ENCODE data around the gene GALK2.
"Not testable (repeated sequence)": the region's sequence is repeated elsewhere in the genome, so short reads cannot be mapped to it uniquely, and the experiment has no call there.

The GALK2 gene

DNA sequence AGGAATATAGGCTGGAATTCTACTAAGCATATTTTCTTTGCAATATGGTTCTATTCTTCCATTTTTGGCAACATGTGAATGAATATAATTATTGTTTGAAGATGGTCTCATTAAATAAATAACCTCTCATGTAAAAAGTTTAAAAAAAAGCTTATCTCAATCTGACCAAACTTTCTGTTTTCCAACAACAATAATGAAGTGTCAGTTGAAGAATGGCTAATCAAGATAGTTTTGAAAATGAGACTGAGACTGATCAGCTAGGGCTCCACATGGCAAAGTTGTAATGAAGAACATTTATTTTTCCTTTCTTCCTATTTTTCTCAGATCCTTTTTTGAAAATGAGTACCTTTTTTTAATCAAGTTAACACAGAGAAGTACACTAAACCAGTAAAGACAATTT lies 117.4 kb downstream of the GALK2 start:
- DNase-seq, result no peak

- DNase-seq, result no peak
Measured at GRCh38 chr15:49288391-49288790, 118.3 kb downstream of the GALK2 start.

DNA sequence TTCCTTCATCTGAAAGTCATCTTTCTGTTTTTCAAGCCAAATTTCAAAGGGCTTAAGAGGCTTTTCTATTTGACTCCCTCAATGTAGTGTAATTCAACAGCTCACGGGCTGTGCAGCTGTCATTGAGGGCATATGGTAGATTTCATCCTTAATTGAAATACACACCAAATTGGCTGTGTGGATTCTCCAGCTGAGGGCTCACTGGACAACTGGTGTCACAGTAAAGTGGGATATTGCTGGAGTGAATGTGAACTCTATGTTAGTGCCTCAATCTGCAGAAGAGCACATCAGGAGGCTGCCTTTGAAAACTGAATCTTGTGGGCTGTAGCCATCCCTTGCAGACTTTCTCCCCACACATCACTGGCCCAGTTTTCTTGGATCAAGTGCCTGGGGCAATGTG lies 120.1 kb downstream of the GALK2 start:
- no peak for DNase-seq

GRCh38 chr15:49293941-49294340 lies 123.9 kb downstream of the GALK2 start:
- no peak for DNase-seq

DNA sequence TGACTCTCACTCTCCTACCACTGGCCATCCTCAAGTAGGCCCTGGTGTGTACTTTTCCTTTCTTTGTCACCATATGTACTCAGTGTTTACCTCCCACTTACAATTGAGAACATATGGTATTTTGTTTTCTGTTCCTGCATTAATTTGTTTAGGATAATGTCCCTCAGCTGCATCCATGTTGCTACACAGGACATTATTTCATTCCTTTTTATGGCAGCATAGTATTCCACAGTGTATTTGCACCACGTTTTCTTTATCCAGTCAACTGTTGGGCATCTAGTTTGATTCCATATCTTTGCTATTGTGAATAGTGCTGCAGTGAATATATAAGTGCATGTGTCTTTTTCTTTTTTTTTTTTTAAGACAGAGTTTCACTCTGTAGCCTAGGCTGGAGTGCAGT lies 126.2 kb downstream of the GALK2 start:
- no peak for DNase-seq

GRCh38 chr15:49297584-49297983 lies 127.5 kb downstream of the GALK2 start:
- no peak for DNase-seq

- DNase-seq, result no peak
Measured at GRCh38 chr15:49300856-49301255, 130.8 kb downstream of the GALK2 start.

GRCh38 chr15:49301562-49301961 lies 131.5 kb downstream of the GALK2 start:
- DNase-seq, result no peak

DNA sequence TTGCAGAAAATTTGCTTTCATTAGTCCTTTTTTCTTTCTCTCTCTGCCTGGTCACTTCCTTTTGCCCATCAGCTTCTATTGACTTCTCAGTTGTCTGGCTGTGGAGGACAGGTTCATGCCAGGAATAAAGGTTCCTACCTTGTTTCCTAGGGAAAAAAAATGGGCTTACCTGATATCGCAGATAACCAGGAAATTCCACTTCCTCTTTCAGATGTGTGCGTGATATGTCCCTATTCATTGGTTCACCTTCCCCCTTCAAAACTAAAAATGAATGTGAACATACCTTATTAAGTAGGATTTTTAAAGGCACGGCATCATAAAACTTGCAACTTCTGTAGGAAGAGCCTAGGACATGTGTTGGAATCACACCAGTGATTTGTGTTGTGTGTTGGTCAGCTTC lies 133.0 kb downstream of the GALK2 start:
- no peak for DNase-seq

- DNase-seq, result no peak
Measured at GRCh38 chr15:49306551-49306950, 136.5 kb downstream of the GALK2 start.

DNA sequence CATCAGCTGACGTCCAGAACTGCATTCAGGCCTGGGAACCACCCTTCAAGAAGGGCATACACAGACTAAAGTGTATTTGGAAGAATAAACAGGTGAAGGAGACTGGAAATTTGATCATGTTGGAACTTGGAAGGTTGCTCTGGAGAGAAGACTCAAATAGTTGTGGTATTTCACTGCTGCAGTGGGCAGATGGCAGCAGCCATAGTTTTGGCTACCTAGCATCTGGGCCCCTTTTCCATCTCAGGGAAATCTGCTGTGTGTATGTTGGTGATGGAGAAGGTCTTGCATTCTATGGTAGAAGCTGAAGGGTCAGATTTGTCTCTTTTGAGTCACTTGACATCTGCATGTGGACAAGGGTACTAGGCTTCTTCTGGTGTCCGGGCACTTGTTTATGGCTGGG lies 138.6 kb downstream of the GALK2 start:
- no peak for DNase-seq

- no peak for DNase-seq
Measured at GRCh38 chr15:49309889-49310288, 139.8 kb downstream of the GALK2 start.

- no peak for DNase-seq
Measured at GRCh38 chr15:49313650-49314049, 143.6 kb downstream of the GALK2 start.

DNA sequence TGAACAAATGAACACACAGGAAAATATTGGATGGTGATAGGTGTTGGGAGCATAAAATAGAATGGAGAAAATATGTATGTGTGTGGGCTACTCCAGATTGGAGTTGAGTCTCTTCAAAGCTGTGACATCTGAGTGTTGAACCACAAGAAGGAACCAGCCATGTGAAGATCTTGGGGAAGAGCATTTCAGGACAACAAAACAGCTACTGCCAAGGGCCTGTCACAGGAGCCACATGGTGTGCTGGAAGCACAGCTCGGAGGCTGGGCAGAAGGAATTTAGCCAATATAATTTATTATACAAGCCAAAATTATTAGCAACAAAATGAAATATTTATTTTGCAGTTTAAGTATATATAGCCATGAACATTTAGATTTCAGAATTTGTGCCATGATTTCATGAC lies 144.7 kb downstream of the GALK2 start:
- DNase-seq, result no peak

- no peak for DNase-seq
Measured at GRCh38 chr15:49315391-49315823, 145.4 kb downstream of the GALK2 start.

- no peak for DNase-seq
Measured at GRCh38 chr15:49320351-49320750, 150.3 kb downstream of the GALK2 start.

GRCh38 chr15:49323207-49323606 lies 153.2 kb downstream of the GALK2 start:
- DNase-seq, result no peak

GRCh38 chr15:49327927-49328326 lies 157.9 kb downstream of the GALK2 start:
- DNase-seq, result no peak

DNA sequence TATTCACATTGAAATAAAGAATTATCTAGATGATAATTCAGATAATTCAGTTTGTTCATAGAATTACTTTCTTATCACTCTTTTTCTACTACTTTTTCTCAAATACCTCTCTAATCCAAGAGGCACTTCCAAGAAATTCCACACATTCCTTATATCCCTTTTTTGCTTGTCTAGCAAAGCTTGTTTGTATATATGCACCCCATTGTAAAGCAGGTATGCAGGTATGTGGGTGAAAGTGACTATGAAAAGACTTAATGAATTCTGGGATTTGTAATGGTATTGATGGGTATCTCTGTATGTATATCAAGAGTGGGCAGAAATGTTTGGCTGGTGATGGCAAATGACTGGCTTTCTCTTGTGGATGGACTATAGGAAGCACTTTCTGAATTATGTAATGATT lies 158.9 kb downstream of the GALK2 start:
- no peak for DNase-seq

DNA sequence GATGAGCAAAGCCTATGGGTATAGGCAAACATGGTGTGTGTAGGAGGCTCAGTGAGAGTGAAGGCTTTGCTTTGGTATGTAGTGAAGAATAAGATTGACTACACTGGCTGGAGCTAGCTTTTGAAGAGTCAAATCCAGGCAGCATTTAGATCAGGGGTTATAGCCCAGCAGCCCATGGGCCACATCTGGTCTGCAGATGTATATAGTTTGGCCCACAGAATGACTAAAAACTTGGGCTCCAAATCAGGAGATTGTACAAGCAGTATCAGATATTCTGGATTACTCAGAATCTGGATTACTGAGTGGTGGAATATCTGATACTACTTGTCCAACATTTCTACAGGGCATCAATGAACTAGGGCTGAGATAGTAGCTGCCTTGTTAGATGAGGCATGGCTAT lies 160.1 kb downstream of the GALK2 start:
- DNase-seq, result no peak

- DNase-seq, result no peak
Measured at GRCh38 chr15:49331442-49331841, 161.4 kb downstream of the GALK2 start.

- DNase-seq, result no peak
Measured at GRCh38 chr15:49331951-49332350, 161.9 kb downstream of the GALK2 start.

DNA sequence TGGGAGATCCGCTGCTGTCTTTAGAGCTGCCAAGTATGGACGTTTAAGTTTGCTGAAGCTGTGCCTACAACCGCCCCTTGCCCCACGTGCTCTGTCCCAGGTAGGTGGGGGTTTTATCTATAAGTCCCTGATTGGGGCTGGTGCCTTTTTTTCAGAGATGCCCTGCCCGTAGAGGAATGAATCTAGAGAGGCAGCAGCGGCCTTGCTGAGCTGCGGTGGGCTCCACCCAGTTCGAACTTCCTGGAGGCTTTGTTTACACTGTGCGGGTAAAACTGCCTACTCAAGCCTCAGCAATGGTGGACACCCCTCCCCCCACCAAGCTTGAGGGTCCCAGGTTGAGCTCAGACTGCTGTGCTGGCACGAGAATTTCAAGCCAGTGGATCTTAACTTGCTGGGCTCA lies 169.6 kb downstream of the GALK2 start:
- DNase-seq, result no peak

- no peak for DNase-seq
Measured at GRCh38 chr15:49343546-49343945, 173.5 kb downstream of the GALK2 start.

GRCh38 chr15:49354439-49354838 lies 184.4 kb downstream of the GALK2 start:
- not testable (repeated sequence) for DNase-seq

DNA sequence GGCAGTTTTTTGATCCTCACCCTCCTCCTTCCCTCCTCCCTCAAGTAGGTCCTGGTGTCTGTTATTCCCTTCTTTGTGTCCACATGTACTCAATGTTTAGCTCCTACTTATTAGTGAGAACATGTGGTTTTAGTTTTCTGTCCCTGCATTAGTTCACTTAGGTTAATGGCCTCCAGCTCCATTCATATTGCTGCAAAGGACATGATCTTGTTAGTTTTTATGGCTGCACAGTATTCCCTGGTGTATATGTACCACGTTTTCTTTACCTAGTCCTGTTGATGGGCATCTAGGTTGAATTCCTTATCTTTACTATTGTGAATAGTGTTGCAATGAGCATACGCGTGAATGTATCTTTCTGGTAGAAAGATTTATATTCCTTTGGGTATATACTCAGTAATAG lies 191.3 kb downstream of the GALK2 start:
- no peak for DNase-seq

Measured in hippocampal formation (tissue), 2 donors.